ENCODE measurements around the gene ADD1. TPM values are rescaled to one million over a fixed set of nuclear protein-coding genes. Genes with fewer than 3 reads are reported as not detected.

The ADD1 gene
- polyA plus RNA-seq, 3 donors, result 76.1 to 122 (median 103) TPM

DNA sequence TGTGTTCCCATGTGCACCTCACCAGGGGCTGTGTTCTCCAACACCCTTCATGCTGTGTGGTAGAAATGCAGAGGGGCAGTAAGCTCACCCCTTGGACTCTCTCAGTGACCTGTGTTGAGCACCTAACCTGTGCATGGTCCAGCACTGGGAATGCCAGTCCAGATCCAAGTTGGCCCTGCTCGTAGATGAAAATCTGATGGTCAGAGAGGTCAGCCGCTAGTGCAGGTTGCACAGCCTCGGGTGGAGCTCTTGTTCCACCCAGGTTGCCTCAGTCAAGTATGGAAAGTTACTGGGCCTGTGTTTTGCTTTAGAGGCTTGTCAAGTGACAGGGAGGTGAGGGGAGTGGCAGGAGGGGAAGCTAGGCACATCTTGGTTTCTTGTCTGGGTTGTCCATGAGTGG, 68.2 kb downstream of the ADD1 start:
- Histone ChIP-seq H3K4me1 (ENCODE audit: control insufficient read depth in 1 of 2, insufficient read depth in 2 of 2, low read length in 2 of 2) (no peaks in the 10 kb centered on the region), H3K36me3 (replicated peaks in 1 of 2; ENCODE audit: control insufficient read depth in 1 of 2, insufficient read depth in 2 of 2, low read length in 2 of 2) (peaks cover 79 to 96% of the 10 kb centered on the region in 2 donors), H3K9me3 (replicated peaks in 1 of 2; ENCODE audit: control insufficient read depth in 1 of 2, insufficient read depth in 1 of 2, low read length in 2 of 2) (no peaks in the 10 kb centered on the region), H3K79me2 (ENCODE audit: insufficient read depth, low read length) (no peaks in the 10 kb centered on the region), H2AFZ (ENCODE audit: insufficient read depth, low read depth, low read length, poor library complexity, severe bottlenecking) (no peak overlapping the region), H3K4me3 (replicated peaks in 1 of 3; ENCODE audit: low read depth in 2 of 3, low read length in 3 of 3) (no peak overlapping the region), H3K9ac (ENCODE audit: insufficient read depth, low read length, poor library complexity, severe bottlenecking) (no peak overlapping the region), H3K4me2 (replicated peaks; ENCODE audit: extremely low read depth, low read length, poor library complexity, severe bottlenecking) (no peak overlapping the region), H3K27me3 (ENCODE audit: control insufficient read depth in 2 of 2, insufficient read depth in 2 of 2, low read length in 2 of 2) (no peaks in the 10 kb centered on the region), H3K27ac (ENCODE audit: low read depth in 1 of 2, low read length in 2 of 2) (no peak overlapping the region), H4K20me1 (ENCODE audit: insufficient read depth, low read length) (peaks cover 27% of the 10 kb centered on the region)
- WGBS (ENCODE audit: insufficient coverage), result 93% methylated on average over 3 of the region's 3 CpGs
- Mint-ChIP-seq H3K36me3 (peaks cover 80 to 94% of the 10 kb centered on the region in 2 donors), H3K27ac (no peak overlapping the region), H3K9me3 (peaks cover 0 to 2% (median 0%) of the 10 kb centered on the region in 7 donors), H3K27me3 (ENCODE audit: low read depth in 3 of 3) (peaks cover 0 to 2% (median 0%) of the 10 kb centered on the region in 3 donors), H3K4me3 (no peak overlapping the region), H3K4me1 (peaks cover 8% of the 10 kb centered on the region)
- TF ChIP-seq, protein P1, sequence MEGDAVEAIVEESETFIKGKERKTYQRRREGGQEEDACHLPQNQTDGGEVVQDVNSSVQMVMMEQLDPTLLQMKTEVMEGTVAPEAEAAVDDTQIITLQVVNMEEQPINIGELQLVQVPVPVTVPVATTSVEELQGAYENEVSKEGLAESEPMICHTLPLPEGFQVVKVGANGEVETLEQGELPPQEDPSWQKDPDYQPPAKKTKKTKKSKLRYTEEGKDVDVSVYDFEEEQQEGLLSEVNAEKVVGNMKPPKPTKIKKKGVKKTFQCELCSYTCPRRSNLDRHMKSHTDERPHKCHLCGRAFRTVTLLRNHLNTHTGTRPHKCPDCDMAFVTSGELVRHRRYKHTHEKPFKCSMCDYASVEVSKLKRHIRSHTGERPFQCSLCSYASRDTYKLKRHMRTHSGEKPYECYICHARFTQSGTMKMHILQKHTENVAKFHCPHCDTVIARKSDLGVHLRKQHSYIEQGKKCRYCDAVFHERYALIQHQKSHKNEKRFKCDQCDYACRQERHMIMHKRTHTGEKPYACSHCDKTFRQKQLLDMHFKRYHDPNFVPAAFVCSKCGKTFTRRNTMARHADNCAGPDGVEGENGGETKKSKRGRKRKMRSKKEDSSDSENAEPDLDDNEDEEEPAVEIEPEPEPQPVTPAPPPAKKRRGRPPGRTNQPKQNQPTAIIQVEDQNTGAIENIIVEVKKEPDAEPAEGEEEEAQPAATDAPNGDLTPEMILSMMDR (IDR thresholded peaks at IDR 0.05), result no peak
- intact Hi-C loops (cut with micrococcal nuclease), result no loop called here
- DNase-seq, result no peak

DNA sequence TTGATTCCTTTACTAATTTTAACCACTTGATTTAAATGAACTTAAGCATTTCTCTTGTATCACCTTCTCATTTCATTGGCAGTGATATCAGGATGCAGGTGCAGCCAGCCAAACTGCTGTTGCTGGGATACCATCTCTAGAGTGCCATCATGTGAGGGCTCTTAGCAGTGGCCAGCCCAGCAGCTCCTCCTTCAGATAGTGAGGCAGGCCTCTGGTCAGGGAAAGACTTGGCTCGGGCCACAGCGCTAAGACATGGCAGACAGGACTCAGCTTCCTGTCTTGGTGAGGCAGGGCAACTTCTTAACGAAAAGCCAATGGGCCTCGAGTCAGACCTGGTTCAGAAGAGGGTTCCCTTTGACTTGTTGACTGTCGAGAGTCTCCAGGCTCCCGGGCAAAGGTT, 69.5 kb downstream of the ADD1 start:
- no peak overlapping the region for H3K4me3 ChIP-seq (replicated peaks in 1 of 3; ENCODE audit: low read depth in 2 of 3, low read length in 3 of 3)
- peaks cover 66 to 92% of the 10 kb centered on the region in 2 donors for H3K36me3 ChIP-seq (replicated peaks in 1 of 2; ENCODE audit: control insufficient read depth in 1 of 2, insufficient read depth in 2 of 2, low read length in 2 of 2)
- H3K9ac ChIP-seq (ENCODE audit: insufficient read depth, low read length, poor library complexity, severe bottlenecking), result no peak overlapping the region
- peaks cover 8% of the 10 kb centered on the region for H3K4me1 Mint-ChIP-seq
- no peak overlapping the region for H2AFZ ChIP-seq (ENCODE audit: insufficient read depth, low read depth, low read length, poor library complexity, severe bottlenecking)
- WGBS (ENCODE audit: insufficient coverage), result 93% methylated on average over 6 of the region's 6 CpGs
- intact Hi-C loops (cut with micrococcal nuclease), result no loop called here
- no peak for DNase-seq
- no peaks in the 10 kb centered on the region for H3K27me3 ChIP-seq (ENCODE audit: control insufficient read depth in 2 of 2, insufficient read depth in 2 of 2, low read length in 2 of 2)
- H3K9me3 Mint-ChIP-seq, result peaks cover 0 to 2% (median 0%) of the 10 kb centered on the region in 7 donors
- H4K20me1 ChIP-seq (ENCODE audit: insufficient read depth, low read length), result peaks cover 32% of the 10 kb centered on the region
- no peaks in the 10 kb centered on the region for H3K4me1 ChIP-seq (ENCODE audit: control insufficient read depth in 1 of 2, insufficient read depth in 2 of 2, low read length in 2 of 2)
- no peak overlapping the region for H3K4me2 ChIP-seq (replicated peaks; ENCODE audit: extremely low read depth, low read length, poor library complexity, severe bottlenecking)
- peaks cover 0 to 2% (median 0%) of the 10 kb centered on the region in 3 donors for H3K27me3 Mint-ChIP-seq (ENCODE audit: low read depth in 3 of 3)
- no peak overlapping the region for H3K4me3 Mint-ChIP-seq
- no peak overlapping the region for H3K27ac ChIP-seq (ENCODE audit: low read depth in 1 of 2, low read length in 2 of 2)
- TF ChIP-seq, protein P1 (IDR thresholded peaks at IDR 0.05), result no peak
- peak overlapping the region in 2 of 7 donors; percentile 1 to 55 for H3K27ac Mint-ChIP-seq
- H3K79me2 ChIP-seq (ENCODE audit: insufficient read depth, low read length), result no peaks in the 10 kb centered on the region
- H3K36me3 Mint-ChIP-seq, result peaks cover 80 to 94% of the 10 kb centered on the region in 2 donors
- H3K9me3 ChIP-seq (replicated peaks in 1 of 2; ENCODE audit: control insufficient read depth in 1 of 2, insufficient read depth in 1 of 2, low read length in 2 of 2), result no peaks in the 10 kb centered on the region
